ENCODE measurements around the gene GARIN1A. TPM values are rescaled to one million over a fixed set of nuclear protein-coding genes. Genes with fewer than 3 reads are reported as not detected.

GARIN1A gene
- total RNA-seq, 1 donor = 1.4 TPM

DNA sequence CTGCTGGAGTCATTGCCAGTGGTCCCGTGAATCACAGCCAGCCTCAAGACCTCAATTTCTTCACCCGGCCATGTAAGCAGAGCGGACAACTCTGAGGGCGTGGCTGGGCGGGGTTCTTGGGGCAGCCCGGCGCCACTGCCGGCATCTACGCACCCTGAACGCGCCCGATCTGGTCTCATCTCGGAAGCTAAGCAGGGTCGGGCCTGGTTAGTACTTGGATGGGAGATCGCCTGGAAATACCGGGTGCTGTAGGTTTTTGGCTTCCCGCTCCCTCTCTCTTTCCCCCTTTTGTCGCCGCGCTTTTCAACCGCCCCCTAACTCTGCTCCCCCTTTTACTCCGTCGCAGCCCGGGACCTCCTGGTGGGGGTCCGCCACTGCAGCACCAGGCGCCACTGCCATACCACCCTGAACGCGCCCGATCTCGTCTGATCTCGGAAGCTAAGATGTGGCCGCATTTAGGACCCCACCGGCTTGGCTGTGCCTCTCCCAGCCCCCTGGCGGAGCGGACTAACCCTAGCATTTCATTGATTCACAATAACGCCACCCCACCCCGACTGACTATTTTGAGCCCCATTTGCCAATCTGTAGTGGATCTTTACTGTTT lies 25.3 kb downstream of the GARIN1A start:
- H3K79me2 ChIP-seq (ENCODE audit: insufficient read depth, low read length) = no peaks in the 10 kb centered on the region
- peak overlapping the region; percentile 64 for H3K4me3 ChIP-seq (ENCODE audit: insufficient read depth, low read length)
- H3K36me3 ChIP-seq (ENCODE audit: insufficient read depth, low read length) = no peaks in the 10 kb centered on the region
- DNase-seq (ENCODE audit: insufficient read length, low spot score, missing footprints) = no peak
- no peak overlapping the region for H3K27ac ChIP-seq (ENCODE audit: low read depth, low read length)
- H3K4me1 ChIP-seq (ENCODE audit: insufficient read depth, low read length) = no peaks in the 10 kb centered on the region
- H3K4me2 ChIP-seq (ENCODE audit: insufficient read depth, low read length) = peak overlapping the region; percentile 71
- peak overlapping the region; percentile 62 for H2AFZ ChIP-seq (ENCODE audit: low read length)
- H3K27me3 ChIP-seq (ENCODE audit: insufficient read depth, low read length) = peaks cover 33% of the 10 kb centered on the region
- peaks cover 3% of the 10 kb centered on the region for H4K20me1 ChIP-seq (ENCODE audit: insufficient read depth, low read length)
- H3K9me3 ChIP-seq (ENCODE audit: low read depth, low read length) = no peaks in the 10 kb centered on the region
- TF ChIP-seq, protein P1, sequence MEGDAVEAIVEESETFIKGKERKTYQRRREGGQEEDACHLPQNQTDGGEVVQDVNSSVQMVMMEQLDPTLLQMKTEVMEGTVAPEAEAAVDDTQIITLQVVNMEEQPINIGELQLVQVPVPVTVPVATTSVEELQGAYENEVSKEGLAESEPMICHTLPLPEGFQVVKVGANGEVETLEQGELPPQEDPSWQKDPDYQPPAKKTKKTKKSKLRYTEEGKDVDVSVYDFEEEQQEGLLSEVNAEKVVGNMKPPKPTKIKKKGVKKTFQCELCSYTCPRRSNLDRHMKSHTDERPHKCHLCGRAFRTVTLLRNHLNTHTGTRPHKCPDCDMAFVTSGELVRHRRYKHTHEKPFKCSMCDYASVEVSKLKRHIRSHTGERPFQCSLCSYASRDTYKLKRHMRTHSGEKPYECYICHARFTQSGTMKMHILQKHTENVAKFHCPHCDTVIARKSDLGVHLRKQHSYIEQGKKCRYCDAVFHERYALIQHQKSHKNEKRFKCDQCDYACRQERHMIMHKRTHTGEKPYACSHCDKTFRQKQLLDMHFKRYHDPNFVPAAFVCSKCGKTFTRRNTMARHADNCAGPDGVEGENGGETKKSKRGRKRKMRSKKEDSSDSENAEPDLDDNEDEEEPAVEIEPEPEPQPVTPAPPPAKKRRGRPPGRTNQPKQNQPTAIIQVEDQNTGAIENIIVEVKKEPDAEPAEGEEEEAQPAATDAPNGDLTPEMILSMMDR (IDR thresholded peaks at IDR 0.05; ENCODE audit: extremely low read depth, low read depth, low read length) = peak; percentile 40

DNA sequence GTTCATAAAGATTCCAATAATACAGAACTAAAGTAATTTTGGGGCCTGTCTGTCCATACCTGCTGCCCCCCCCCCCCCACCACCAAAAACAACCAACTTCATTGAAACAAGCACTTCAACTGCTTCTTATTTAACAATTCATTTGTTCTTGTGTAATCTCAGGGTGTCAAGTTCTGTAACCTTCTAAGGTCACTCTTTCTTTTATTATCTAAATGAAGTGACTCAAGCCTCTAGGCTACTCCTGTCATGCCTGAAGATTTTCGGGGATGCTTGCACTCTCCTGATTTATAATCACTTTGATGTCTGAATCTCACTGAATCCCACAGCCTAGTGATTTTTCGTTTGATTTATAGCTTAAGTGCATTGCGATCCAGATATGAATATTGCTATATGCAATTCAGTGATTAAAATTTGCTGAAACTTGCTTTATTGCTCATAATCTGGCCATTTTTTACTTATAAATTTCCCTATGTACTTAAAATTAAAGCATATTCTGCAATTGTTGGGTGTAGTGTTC lies 27.2 kb downstream of the GARIN1A start:
- peaks cover 33% of the 10 kb centered on the region for H3K27me3 ChIP-seq (ENCODE audit: insufficient read depth, low read length)
- TF ChIP-seq, protein P1 (IDR thresholded peaks at IDR 0.05; ENCODE audit: extremely low read depth, low read depth, low read length) = no peak
- no peak overlapping the region for H3K4me2 ChIP-seq (ENCODE audit: insufficient read depth, low read length)
- no peak for DNase-seq (ENCODE audit: insufficient read length, low spot score, missing footprints)
- H3K27ac ChIP-seq (ENCODE audit: low read depth, low read length) = no peak overlapping the region
- H3K4me1 ChIP-seq (ENCODE audit: insufficient read depth, low read length) = no peaks in the 10 kb centered on the region
- H3K4me3 ChIP-seq (ENCODE audit: insufficient read depth, low read length) = no peak overlapping the region
- no peaks in the 10 kb centered on the region for H4K20me1 ChIP-seq (ENCODE audit: insufficient read depth, low read length)
- H3K9me3 ChIP-seq (ENCODE audit: low read depth, low read length) = no peaks in the 10 kb centered on the region
- no peaks in the 10 kb centered on the region for H3K36me3 ChIP-seq (ENCODE audit: insufficient read depth, low read length)
- no peak overlapping the region for H2AFZ ChIP-seq (ENCODE audit: low read length)
- no peaks in the 10 kb centered on the region for H3K79me2 ChIP-seq (ENCODE audit: insufficient read depth, low read length)

DNA sequence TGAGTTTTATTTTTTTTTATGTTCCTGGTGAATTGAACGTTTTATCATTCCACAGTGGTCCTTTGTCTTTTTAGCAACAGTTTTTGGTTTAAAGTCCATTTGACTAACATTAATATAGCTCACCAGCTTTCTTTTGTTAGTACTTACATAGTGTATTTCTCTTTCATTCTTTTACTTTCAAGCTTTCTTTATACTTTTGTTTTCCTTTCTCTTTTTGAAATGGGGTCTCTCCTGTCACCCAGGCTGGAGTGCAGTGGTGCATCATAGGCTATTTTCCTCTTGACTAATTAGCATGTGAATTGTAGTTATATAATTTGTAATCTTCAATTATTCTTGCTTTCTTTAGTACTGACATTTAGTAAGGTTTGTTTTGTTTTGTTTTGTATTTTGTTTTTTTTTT lies 27.8 kb downstream of the GARIN1A start:
- Histone ChIP-seq H3K79me2 (ENCODE audit: insufficient read depth, low read length) (no peaks in the 10 kb centered on the region), H4K20me1 (ENCODE audit: insufficient read depth, low read length) (no peaks in the 10 kb centered on the region), H3K27ac (ENCODE audit: low read depth, low read length) (no peak overlapping the region), H3K4me2 (ENCODE audit: insufficient read depth, low read length) (no peak overlapping the region), H3K27me3 (ENCODE audit: insufficient read depth, low read length) (peaks cover 33% of the 10 kb centered on the region), H3K4me3 (ENCODE audit: insufficient read depth, low read length) (no peak overlapping the region), H3K36me3 (ENCODE audit: insufficient read depth, low read length) (no peaks in the 10 kb centered on the region), H3K4me1 (ENCODE audit: insufficient read depth, low read length) (no peaks in the 10 kb centered on the region), H2AFZ (ENCODE audit: low read length) (no peak overlapping the region), H3K9me3 (ENCODE audit: low read depth, low read length) (no peaks in the 10 kb centered on the region)
- TF ChIP-seq, protein P1 (IDR thresholded peaks at IDR 0.05; ENCODE audit: extremely low read depth, low read depth, low read length) = no peak
- DNase-seq (ENCODE audit: insufficient read length, low spot score, missing footprints) = no peak

DNA sequence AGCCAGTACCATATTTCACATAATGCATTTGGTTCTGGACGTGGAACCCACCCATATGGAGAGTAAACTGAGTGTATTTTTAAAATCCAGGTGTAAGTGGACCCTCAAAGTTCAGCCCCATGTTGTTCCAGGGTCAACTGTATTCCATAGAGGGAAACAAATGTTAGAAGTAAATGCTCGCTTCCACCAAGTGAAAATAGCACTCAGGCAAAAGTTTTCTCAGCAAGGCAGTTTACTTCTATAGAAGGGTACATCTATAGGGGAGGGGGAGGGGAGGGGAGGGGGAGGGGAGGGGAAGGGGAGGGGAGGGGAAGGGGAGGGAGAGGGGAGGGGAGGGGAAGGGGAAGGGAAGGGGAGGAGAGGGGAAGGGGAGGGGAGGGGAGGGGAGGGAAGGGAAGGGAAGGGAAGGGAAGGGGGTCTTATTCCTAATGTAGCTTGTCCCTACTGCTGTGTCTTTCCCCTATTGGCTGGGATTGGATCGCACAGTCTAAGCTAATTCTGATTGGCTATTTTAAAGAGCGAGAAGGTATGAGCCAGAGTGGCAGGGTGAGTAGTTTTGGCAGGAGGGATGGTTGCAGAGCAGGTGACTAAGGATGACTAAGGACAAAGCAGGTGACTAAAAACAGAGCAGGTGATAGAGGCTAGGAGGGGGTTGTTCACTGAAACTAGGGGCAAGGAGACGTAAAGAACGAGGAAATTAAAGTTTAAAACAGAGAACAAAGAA lies 29.1 kb downstream of the GARIN1A start:
- TF ChIP-seq, protein P1 (IDR thresholded peaks at IDR 0.05; ENCODE audit: extremely low read depth, low read depth, low read length) = no peak
- Histone ChIP-seq H3K4me1 (ENCODE audit: insufficient read depth, low read length) (no peaks in the 10 kb centered on the region), H4K20me1 (ENCODE audit: insufficient read depth, low read length) (no peaks in the 10 kb centered on the region), H3K36me3 (ENCODE audit: insufficient read depth, low read length) (no peaks in the 10 kb centered on the region), H3K4me3 (ENCODE audit: insufficient read depth, low read length) (no peak overlapping the region), H3K4me2 (ENCODE audit: insufficient read depth, low read length) (no peak overlapping the region), H3K27me3 (ENCODE audit: insufficient read depth, low read length) (peaks cover 32% of the 10 kb centered on the region), H3K27ac (ENCODE audit: low read depth, low read length) (no peak overlapping the region), H3K9me3 (ENCODE audit: low read depth, low read length) (no peaks in the 10 kb centered on the region), H3K79me2 (ENCODE audit: insufficient read depth, low read length) (no peaks in the 10 kb centered on the region), H2AFZ (ENCODE audit: low read length) (no peak overlapping the region)
- no peak for DNase-seq (ENCODE audit: insufficient read length, low spot score, missing footprints)
